ENCODE data around the gene NOL6.

DNA sequence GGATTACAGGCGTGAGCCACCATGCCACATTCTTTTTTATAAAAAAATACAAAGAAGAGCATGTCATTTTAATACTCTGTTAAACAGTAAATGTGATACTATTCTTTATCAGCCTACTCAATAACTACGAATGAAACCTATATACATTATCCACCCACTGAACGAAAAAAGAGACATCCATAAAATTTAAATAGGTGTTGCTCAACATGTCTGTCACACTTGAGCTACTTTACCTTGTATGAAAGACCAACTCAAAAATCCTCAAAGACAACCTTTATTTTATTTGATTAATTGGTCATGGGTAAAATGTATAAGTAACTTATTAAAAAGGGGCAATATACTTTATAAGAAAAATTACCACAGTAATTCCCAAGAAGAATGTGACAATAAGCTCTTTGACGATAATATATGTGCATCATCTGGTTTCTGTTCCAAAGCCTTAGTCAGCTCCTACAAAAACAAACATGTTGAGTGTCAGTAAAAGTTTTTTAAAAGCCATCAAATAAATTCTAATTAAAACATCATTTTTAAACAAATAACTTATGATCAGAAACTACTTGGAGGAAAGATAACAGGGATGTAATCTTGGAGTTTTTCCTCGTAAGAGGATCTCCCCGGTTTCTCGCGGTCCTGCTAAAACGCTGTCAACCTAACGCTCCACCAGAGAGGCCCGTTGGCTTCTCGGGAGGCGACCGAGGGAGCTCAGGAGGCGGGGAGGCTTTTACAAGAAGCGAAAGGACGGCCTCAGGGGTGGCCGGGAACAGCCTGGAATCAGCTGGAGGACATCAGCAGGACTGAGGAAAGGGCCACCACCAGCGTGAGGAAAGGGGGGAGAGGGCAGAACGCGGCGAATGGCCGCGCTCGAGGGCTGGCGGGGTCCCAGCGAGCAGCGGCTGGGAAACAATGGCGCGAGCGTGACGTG is 36.8 kb upstream of the NOL6 start:
- TF ChIP-seq POLR2AphosphoS5 (IDR thresholded peaks at IDR 0.05) (no peak), POLR2A (IDR thresholded peaks at IDR 0.05) (no peak)
- TF ChIP-seq, protein P1, sequence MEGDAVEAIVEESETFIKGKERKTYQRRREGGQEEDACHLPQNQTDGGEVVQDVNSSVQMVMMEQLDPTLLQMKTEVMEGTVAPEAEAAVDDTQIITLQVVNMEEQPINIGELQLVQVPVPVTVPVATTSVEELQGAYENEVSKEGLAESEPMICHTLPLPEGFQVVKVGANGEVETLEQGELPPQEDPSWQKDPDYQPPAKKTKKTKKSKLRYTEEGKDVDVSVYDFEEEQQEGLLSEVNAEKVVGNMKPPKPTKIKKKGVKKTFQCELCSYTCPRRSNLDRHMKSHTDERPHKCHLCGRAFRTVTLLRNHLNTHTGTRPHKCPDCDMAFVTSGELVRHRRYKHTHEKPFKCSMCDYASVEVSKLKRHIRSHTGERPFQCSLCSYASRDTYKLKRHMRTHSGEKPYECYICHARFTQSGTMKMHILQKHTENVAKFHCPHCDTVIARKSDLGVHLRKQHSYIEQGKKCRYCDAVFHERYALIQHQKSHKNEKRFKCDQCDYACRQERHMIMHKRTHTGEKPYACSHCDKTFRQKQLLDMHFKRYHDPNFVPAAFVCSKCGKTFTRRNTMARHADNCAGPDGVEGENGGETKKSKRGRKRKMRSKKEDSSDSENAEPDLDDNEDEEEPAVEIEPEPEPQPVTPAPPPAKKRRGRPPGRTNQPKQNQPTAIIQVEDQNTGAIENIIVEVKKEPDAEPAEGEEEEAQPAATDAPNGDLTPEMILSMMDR (IDR thresholded peaks at IDR 0.05): no peak
